T follicular helper cell (primary cell): ENCODE data around the gene AKNA.

Experiments used
- DNase-seq: peaks from one replicate; pipeline ENCODE4 v3.0.0-alpha.2; 2020; ENCODE audit warnings: low read depth

AKNA gene

DNA sequence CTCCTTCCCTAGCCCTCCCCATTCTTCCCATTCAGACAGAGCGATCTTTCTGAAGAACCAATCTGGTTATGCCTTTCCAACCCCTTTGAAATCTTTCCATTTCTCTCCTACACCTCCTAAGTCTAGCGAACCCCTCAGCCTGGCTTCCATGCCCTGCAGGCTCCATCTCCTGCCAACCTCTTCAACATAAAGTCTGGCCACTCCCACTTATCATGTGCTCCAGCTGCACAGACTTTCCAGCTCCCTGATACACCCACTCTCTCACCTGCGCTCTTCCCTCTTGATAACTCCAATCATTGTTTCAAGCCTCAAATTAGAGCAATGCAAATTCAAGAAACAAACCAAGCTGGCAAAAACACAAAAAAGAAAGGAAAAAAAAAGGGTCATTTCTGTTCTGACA, 68.6 kb downstream of the AKNA start:
- no peak for DNase-seq

DNA sequence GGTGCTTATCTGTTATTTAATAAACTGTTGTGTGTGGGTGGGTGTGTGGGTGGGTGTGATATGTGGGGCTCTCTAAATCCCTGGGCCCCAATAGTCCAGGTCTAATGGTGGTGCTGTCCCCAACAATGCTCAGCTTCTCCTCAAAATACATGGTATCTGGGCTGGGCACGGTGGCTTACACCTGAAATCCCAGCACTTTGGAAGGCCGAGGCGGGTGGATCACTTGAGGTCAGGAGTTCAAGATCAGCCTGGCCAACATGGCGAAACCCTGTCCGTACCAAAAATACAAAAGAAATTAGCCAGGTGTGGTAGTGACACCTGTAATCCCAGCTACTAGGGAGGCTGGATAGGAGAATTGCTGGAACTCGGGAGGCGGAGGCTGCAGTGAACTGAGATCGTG, 69.4 kb downstream of the AKNA start:
- no peak for DNase-seq

DNA sequence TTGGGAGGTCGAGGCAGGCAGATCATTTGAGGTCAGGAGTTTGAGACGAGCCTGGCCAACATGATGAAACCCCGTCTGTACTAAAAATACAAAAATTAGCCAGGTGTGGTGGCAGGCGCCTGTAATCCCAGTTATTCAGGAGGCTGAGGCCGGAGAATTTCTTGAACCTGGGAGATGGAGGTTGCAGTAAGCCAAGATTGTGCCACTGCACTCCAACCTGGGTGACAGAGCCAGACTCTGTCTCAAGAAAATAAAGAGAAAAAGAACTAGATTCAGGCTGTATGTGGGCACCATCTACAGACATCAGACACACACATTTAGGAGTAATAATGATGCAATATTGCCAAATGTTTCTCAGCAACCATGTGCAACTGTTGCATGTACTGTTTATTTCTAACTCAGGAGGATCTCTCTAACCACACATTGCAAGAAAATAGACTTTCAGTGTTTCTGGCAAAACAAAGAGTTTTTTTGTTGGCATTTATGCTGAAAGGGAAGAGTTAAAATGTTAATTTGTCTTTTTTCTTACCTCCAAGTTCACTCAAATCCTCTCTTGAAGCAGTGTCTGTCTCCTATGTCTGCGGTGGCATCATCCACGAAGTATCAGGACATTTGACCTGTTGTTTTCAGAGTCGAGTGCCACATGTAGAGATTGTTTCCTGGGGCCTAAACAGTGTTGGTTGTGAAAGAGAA, 70.0 kb downstream of the AKNA start:
- no peak for DNase-seq

DNA sequence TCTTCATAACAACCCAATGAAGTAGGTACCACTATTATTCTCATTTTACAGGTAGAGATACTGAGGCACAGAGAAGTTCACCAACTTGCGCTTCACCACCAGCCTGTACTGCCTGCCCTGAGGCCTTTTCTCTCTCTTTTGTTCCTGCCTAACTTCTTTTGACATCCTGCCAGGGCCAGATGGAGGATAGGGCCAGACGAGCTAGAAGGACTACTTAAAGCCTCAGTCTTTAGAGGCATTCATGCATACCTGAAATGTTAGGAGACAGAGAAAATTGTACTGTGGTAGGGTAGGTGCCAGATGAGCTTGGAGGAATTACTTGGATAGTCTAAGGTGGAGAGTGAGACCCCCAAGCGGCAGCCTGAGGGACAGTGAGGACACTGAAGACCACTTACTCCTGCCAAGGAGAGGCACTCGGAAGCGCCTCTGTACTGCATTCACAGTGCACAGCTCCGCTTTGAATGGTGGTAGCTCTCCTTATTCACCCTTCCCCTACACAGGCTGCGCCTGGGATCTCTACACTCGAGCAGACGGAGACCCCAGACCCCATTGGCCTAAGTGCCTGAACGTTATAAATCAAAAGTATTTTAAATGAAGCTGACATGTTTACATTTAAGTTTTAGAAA, 71.1 kb downstream of the AKNA start:
- DNase-seq: no peak

DNA sequence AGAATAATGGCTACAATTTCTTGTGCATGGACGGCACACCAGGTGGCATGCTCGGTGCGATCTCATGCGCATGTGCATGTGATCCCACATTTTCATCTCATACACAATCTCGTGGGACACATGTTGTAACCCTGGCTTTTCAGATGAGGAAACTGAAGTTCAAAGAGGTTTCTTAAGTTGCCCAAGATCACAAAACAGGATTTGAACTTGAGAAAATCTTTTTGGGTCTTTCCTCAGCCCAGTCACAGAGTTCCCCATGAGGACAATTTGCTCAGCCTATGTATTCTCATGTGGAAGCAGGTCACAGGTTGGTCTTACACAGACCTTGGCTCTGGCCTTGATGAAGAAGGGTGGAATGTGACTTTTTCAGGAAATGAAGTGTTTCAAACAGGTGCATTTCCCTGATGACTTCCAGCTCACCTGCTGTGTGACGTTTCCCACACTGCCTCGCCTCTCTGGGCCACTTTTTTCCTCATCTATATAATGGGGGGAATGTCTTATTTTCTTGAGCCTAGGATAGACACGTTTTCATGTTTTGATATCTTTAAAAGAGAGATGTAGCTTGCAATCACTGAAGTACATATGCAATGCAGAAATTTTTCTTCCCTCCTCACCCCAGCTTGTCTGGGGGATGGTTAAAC, 71.9 kb downstream of the AKNA start:
- no peak for DNase-seq

- no peak for DNase-seq
Measured at GRCh38 chr9:114314881-114315722, 72.7 kb downstream of the AKNA start.

DNA sequence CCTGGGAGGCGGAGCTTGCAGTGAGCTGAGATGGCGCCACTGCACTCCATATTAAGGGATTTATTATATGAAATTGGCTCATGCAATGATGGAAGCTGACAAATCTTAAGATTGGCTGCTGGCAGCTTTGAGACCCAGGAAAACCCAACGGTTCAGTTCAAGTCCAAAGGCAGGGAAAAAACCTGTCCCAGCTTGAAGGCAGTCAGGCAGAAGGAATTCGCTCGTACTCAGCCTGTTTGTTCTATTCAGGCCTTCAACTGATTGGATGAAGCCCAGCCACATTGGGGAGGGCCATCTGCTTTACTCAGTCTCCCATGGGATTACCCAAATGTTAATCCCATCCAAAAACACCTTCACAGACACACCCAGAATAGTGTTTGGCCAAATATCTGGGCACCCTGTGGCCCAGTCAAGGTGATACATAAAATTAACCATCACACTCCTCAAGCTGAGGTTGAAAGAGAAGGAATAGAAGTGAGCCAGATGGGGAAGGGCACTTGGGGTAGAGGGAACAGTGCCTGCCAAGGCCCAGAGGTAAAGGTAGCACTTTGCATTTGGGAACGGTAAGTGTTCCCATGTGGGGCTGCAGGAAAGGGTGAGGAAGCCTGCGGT, 73.4 kb downstream of the AKNA start:
- DNase-seq: no peak

GRCh38 chr9:114313186-114313585, 74.6 kb downstream of the AKNA start:
- DNase-seq: no peak

DNA sequence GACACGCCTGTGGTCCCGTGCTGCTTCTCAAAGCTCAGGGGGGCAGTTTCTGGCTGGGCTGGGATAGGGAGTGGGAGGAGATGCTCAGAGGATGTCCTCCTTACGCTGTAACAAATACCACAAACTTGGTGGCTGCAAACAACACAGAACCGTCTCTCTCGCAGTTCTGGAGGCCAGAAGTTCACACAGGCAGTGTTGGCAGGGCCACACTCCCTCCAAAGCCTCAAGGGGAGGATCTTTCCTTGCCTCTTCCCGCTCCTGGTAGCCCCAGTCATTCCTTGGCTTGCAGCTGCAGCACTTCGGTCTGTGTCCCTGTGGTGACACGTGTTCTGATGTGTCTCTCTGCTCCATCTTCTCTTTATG, 75.3 kb downstream of the AKNA start:
- DNase-seq: no peak

- DNase-seq: no peak
Measured at GRCh38 chr9:114311571-114312512, 75.9 kb downstream of the AKNA start.

DNA sequence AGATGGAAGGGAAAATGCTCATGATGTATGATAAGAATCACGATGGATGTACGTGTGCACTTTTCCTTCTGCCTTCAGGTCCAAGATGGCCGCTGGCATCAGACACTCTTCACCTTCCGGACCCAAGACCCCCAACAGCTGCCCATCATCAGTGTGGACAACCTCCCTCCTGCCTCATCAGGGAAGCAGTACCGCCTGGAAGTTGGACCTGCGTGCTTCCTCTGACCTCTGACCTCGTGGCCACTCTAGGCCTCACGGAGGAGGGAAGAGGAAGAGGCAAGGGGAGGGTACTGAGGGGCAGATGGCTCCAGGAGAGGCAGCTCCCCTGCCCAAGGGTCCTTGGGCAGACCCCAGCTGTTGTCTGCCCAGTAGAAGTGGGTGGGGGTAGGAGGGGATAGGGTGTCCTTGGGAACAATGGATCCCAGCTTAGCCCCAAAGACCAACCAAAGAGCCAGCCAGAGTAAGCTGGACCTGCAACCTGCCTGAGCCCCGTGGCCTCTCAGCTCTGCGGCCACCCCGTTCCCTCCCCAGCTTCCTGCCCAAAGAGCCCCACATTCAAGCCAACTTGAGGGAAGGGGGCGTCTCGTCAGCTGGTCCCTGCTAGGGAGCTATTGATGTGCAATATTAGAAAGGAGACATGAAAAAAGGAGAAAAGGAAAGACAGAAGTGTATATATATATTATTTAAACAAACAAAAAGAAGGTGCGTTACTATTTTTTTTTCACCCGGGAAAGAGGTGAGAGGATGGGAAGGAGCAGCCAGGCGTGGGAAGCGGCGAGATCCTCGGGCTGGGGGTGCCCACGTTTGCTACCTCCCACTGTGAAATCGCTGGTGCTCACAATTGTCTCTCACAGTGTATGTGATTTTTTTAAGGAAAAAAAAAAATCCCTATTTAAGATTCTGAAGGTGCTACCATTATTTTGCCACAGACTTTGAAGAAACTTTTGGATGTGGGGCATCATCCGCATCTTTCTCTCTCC, 77.0 kb downstream of the AKNA start:
- no peak for DNase-seq

DNA sequence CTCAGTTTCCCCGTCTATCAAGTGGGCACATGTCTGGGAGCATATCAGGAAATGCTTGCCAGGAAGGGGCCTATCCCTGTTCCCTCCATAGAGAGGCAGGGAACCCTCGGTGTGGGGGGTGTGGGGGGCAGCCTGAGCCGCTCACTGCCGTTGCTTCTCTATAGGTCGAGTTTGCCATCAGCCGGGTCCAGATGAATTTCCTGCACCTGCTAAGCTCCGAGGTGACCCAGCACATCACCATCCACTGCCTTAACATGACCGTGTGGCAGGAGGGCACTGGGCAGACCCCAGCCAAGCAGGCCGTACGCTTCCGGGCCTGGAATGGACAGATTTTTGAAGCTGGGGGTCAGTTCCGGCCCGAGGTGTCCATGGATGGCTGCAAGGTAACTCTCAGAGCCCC, 78.7 kb downstream of the AKNA start:
- DNase-seq: no peak

GRCh38 chr9:114308361-114308950, 79.3 kb downstream of the AKNA start:
- DNase-seq: no peak

GRCh38 chr9:114307899-114308267, 79.9 kb downstream of the AKNA start:
- DNase-seq: no peak

DNA sequence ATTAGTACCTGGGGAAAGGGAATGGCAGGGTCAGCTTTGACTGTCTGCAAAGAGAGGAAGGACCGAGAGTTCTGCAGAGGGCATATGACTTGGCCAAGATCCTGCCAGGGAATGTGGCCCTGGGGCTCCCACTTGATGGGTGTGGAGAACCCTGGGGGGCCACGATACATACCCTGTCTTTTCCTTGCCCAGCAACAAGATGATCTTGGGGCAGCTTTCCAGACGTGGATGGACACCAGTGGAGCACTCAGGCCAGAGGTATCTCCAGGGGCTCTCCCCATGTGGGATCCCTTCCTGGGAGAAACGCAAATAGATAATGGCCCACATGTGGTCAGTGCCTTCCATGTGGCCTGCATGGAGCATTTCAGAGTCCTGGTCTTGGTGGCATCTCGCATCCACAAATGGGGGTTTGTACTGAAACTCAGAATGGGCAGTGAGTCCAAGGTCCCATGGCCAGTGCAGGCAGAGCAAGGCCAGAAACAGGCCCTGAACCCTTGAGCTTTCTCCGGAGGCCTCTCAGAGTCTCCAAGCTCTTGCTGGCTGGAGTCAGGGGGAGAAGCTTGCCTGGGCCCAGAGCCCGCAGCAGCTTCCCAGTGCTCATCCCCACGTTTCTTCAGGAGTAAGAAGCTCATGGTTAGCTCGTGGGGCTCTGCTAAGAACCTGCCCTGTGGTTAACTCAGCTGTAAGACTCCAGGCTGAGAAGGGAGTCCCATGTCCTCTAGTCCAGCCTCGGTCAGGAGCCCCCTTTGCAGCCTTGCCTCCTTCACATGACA, 83.2 kb downstream of the AKNA start:
- DNase-seq: no peak

DNA sequence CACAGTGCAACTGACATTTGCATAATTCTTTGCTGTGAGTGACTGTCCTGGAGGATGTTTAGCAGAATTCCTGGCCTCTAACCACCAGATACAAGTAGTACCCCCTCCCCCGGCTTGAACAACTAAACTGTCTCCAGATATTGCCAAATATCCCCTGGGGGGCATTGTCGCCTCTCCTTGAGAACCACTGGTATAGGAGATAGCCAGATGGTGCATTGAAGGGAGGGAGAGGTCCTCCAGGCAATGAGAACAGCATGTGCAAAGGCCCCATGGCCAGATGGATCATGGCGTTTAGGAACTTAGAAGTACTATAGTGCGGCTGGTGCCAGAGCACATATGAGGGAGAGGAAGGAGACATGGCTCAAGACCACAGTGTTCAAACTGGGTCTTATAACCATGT, 83.8 kb downstream of the AKNA start:
- no peak for DNase-seq

DNA sequence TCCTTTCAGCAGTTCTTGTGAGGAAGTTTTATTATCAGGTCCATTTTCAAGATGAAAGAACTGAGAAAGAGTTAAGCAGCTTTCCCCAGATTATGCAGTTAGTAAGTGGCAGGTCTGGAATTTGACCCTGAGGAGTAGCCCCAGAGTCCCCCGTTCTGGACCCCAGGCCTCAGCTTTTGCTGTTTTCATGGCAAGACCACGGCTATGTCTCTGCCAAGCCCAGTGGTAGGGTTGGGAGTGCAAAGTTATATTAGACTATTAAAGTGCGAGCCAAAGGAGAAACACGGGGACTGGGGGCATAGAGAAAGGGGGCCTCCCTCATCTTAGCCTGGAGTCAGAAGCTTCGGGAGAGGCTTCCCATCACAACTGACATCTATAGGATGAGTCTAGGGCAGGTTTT, 84.2 kb downstream of the AKNA start:
- DNase-seq: no peak

- DNase-seq: no peak
Measured at GRCh38 chr9:114302727-114303126, 85.1 kb downstream of the AKNA start.
